ENCODE data around the gene C18orf63.

GRCh38 chr18:74356959-74357358 is 41.3 kb downstream of the C18orf63 start:
- no peak for TF ChIP-seq EZH2 (IDR thresholded peaks at IDR 0.05)
- TF ChIP-seq POLR2AphosphoS5 (IDR thresholded peaks at IDR 0.05; ENCODE audit: borderline replicate concordance, low read depth, low read length): no peak
- TF ChIP-seq FOXP2 (optimal IDR thresholded peaks at IDR 0.05; ENCODE audit: control extremely low read depth, extremely low read length, insufficient read depth): no peak

All from SK-N-MC (cell line).